HFF-Myc (cell line): ENCODE measurements around the gene SCNN1A.
"Not testable (repeated sequence)": the region's sequence is repeated elsewhere in the genome, so short reads cannot be mapped to it uniquely, and the experiment has no call there.

ENCODE experiments used
- DNase-seq: peaks from one replicate; pipeline ENCODE4 v3.0.0-alpha.2; 2011; ENCODE audit warnings: low read depth; ENCODE audit errors: extremely low read depth
- H3K4me3 ChIP-seq: replicated peaks from 2 replicates; pipeline ENCODE4 v1.5.1; 2011; ENCODE audit warnings: low read depth, mild to moderate bottlenecking, control low read depth, low read length
- CTCF ChIP-seq: IDR thresholded peaks from 2 replicates; pipeline ENCODE4 v1.5.1; 2012; ENCODE audit warnings: mild to moderate bottlenecking, low read depth, low read length, control low read depth; ENCODE audit errors: missing control alignments

The SCNN1A gene

DNA sequence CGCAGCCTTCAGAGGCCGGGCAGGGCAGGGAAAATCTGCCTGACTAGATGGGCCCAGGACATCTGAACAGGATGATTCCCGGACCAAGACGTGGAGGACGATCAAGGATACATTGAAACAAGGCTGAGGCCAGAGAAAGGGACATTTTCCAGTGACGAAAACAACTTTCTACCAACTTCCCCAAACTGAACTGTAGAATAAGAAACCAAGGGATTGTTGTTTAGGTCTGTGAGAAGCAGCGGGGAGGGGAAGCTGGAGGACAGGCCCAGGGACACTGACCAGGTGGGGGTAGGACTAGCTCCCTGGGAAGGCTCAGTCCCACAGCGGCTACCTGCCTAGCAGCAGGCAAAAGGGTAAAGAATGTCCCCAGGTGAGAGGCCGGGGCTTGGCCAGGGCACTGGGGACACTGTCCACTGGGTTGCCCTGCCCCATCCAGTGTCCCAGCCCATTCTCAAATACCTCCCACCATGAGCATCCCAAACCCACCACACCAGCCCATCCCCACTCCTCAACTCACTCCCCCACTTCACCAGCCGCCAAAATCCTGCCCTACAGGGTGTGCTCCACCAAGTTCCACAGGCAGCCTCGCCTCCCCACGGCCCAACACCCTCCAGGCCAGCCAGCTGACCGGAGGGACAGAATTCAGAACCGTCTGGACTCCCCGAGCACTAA is 34.5 kb downstream of the SCNN1A start:
- DNase-seq: no peak
- TF ChIP-seq CTCF: no peak
- H3K4me3 ChIP-seq: peak overlapping the region; percentile 78

DNA sequence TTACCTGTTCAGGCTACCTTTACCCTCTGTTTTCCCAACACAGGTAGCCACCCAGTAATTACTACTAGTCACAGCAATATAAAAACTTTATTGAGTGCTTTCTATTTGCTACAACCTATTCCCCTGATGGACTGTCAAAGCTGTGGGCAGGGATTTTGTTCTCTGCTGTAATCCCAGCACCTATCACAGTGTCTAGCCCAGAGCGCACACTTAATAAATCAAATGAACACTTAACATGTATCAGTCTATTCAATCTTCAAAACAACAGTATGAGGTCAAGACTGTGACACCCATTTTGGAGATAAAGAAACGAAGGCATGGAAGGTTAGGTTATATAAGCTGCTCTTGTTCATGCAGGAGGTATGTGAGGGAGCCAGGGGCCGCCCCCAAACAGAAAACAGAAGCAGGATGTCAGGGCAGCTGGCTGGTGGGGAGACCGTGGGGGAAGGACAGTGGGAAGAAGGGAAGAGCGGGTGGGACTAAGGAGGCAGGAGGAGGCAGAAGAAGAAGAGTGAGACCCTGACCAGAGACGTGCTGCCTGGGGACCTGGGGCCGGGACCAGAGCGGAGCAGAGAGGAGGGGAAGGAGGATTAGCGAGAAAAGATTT is 35.2 kb downstream of the SCNN1A start:
- TF ChIP-seq CTCF: no peak
- peak overlapping the region; percentile 78 for H3K4me3 ChIP-seq
- DNase-seq: no peak

DNA sequence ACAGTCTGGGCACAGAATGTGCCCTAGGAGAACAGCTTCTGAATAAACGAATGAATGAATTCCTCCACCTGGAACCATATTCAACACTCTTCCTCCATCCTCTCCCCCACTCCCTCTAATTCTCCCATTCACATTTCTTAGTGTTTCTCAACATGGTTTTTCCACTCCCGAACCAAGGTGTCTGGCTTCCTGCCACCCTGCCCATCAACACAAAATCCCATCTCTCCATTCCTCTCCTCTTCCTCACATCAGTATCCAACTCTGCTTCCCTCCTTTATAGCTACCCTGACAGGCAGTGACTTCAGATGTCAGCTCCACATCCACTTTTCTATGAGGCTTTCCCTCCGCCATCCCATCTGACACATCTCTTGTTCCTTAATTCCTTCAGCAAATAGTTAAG is 36.4 kb downstream of the SCNN1A start:
- no peak for TF ChIP-seq CTCF
- peak overlapping the region; percentile 78 for H3K4me3 ChIP-seq
- DNase-seq: no peak

- DNase-seq: not testable (repeated sequence)
- peak overlapping the region; percentile 78 for H3K4me3 ChIP-seq
Measured at GRCh38 chr12:6338536-6338935, 36.8 kb downstream of the SCNN1A start.

DNA sequence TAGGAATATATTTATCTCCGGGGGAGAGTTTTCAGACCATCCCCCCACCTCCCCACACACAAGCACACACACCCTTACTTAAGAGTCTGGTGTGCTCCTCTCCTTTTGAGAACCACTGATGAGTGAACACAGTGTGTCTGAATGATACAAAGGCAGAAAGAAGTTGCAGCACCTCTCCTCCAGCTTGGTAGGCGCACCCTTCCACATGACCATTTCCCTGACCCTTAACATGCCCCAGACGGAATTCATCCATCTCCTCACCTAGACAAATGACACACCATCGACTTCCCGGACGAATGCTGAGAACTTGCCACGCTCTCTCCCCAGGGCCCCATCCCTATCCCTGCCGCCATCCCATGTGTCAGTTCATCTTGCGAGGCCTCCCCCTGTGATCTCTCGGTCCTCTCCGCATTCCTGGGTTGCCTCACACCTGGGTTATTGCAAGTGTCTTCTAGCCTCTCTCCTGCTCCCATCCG is 37.4 kb downstream of the SCNN1A start:
- DNase-seq: no peak
- peak overlapping the region; percentile 78 for H3K4me3 ChIP-seq
- TF ChIP-seq CTCF: no peak

- H3K4me3 ChIP-seq: peak overlapping the region; percentile 78
- no peak for TF ChIP-seq CTCF
- no peak for DNase-seq
Measured at GRCh38 chr12:6336889-6337853, 38.2 kb downstream of the SCNN1A start.
